SW 1271 (cell line): ENCODE data around the gene ATP13A3.
A peak's percentile ranks its signal among the peaks of the same experiment; 100 is the strongest.
"Not testable (repeated sequence)": the region's sequence is repeated elsewhere in the genome, so short reads cannot be mapped to it uniquely, and the experiment has no call there.

Experiments used
- DNase-seq, 2 experiments: peaks; one replicate each; lab custom pipeline; 2025; lab: John Stamatoyannopoulos, UW

The ATP13A3 gene

DNA sequence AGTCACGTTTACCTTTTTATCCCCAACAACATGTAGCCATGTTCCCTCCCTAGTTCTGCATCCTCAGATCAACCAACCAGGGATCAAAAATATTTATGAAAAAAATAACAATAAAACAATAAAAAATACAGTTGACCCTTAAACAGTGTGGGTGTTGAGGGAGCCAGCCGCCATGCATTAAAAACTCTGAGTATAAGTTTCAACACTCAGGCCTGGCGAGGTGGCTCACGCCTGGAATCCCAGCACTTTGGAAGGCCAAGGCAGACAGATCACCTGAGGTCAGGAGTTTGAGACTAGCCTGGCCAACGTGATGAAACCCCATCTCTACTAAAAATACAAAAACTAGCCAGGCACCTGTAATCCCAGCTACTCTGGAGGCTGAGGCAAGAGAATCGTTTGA lies 12.7 kb upstream of the ATP13A3 start:
- not testable (repeated sequence) for DNase-seq

DNA sequence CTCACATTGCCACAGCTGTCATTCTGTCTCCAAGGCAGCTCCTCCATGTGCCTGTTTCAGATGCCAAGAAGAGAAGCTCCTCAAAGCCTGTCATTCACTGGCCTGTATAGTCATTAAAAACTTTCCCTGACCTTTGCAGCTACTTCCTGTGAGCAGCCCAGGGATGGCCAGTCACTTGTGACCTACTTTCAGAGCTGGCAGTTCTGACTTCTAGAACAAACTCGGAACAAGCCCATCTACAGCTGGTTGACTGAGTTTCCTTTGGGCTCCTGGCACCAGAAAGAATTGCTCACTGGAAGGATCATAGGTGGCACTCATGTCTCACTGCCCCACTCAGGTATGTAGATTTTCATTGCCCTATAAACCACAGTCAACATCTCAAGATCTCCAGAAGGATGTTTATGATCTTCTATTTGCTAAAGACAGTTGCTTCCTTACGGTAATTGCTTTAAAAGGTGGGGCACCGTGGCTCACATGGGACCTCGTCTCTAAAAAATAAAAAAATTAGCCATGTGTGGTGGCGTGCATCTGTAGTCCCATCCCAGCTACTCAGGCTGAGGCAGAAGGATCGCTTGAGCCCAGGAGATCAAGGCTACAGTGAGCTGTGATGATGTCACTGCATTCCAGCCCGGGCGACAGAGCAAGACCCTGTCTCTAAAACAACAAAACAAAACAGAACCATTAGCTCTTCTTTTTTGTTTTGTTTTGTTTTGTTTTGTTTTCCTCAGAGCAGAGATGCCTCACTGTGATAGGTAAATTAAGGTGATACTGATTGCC lies 11.2 kb upstream of the ATP13A3 start:
- DNase-seq, result no peak

DNA sequence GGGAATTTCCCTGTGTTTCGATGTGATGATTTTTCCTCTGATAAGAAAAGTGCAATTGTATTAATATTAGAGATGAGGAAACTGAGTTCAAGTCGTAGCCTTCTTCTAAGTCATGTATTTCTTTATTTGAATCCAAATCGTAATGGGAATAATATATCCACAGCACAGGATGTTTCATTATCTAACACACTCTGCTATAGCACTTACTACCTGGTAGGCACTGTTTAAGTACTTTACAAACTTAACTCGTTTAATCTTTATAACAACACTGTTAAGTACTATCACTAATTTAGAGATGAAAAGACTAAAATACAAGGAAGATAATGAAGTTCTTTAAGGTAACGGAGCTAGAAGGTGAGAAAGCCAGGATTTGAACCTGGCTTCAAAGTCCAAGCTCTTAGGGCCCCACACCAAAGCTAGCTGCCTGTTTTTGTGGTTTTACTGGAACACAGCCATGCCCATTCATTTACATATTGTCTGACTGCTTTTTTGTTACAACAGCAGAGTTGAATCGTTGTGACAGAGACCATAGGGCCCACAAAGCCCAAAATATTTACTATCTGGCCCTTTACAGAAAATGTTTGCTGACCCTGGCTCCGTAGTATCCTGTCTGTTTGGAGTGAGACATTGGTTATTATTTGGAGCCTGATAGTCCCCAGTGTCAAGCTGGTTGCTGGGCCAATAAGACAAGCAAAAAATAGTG lies 9.6 kb upstream of the ATP13A3 start:
- DNase-seq, result no peak

DNA sequence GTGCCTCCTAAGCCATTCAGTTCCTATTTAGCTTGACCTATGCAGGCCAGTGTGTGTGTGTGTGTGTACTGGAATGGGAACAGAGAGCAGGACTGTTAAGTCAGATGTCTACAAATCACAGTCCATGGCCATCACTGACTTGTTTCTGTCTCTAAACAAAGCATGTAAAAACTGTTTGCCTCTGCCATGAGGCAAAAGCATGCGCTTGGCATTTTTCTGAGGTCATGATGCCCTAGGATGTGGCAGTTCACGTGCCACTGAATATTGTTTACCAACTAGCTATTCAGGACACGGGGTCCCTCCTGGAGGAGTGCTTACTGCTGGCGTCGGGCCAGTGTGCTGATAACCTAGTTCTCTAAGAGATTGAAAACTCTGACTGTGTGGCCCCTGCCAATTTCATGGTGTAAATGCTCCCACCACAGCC lies 8.2 kb upstream of the ATP13A3 start:
- DNase-seq, result no peak

DNA sequence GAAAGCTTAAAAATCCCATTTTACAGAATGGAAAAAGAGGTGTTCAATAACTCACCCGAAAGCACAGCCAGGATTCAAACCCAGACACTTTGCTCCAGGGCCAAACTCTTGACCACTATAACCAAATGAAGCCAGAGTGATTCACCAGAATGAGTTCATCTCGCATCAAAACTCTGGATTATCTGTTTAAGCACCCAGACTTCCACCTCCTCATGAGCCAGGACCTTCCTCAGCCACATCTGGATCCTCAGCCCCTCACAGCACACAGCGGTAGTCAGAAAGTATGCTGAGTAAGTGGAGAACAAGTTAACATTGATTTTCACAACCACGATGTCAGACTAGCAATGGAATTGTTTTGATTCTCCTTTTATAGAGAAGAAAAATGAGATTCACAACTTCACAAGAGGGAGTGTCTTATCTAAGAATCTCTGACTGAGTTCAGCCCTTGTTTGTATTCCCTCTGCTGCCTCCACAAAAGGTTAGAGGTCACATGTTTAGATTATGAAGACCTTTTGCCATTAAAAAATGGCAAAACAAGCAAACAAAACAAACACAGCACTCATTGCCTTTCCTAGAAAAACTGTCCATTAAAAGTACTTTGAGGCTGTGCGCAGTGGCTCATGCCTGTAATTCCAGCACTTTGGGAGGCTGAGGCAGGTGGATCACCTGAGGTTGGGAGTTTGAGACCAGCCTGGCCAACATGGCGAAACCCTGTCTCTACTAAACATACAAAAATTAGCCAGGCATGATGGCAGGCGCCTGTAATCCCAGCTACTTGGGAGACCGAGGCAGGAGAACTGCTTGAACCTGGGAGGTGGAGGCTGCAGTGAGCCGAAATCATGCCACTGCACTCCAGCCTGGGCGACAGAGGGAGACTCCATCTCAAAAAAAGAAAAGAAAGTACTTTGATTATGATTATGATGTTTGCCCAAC lies 7.5 kb upstream of the ATP13A3 start:
- DNase-seq, result not testable (repeated sequence)

DNA sequence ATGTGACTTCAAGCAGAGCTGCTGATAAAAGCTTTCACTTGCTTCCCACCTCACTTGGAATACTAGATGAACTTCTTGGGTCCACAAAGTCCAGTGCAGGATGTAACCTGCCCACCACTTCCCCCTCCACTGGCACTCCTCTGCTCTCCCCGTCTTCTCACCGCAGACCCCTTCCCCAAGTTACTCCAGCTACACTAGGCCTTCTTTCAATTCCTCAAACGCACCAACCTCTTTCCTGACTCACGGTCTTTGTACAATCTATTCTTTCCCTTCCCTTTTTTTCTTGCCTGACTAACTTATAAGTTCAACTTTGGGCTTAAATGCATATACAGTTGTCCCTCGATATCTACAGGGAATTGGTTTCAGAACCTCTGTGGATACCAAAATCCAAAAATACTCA lies 5.2 kb upstream of the ATP13A3 start:
- DNase-seq, result no peak

DNA sequence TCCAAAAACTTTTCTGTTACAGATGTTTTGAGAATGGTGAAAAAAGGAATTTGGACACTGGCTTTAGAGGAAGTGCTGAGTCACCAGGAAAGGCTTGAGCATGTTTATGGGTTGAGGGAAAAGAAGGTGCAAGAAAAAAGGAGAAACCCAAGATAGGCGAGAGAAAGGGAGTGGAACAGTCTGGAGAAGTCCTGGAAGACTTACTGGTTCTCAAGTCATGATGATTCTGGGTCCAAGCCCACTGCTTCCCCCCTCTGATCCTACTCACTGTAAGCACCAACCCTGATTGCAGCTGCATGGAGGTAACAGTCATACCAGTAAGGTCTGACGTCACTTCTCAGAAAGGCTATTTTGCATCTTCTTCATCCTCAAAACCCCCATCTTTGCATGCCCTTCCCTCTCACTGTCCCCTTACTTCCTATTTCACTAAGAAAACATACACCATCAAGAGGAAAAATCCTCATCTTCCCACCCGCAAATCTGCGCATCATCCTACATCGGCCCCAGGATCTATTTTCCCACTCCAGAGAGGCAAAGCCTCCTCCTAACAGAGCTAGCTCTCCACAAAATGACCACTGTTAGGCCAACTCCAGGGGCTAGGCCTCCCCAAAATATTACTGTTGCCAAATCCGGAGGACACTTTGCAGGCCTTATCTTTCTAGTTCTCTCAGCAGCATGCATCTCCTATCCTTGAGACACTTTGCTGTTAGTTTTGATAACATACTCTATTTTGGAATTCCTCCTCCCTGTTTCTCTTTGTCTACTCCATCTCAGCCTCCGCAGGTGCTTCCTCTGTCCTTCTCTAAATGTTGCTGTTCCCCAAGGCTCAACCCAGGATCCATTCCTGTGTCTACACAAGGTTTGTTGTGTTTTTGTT lies 3.2 kb upstream of the ATP13A3 start:
- DNase-seq, result no peak

DNA sequence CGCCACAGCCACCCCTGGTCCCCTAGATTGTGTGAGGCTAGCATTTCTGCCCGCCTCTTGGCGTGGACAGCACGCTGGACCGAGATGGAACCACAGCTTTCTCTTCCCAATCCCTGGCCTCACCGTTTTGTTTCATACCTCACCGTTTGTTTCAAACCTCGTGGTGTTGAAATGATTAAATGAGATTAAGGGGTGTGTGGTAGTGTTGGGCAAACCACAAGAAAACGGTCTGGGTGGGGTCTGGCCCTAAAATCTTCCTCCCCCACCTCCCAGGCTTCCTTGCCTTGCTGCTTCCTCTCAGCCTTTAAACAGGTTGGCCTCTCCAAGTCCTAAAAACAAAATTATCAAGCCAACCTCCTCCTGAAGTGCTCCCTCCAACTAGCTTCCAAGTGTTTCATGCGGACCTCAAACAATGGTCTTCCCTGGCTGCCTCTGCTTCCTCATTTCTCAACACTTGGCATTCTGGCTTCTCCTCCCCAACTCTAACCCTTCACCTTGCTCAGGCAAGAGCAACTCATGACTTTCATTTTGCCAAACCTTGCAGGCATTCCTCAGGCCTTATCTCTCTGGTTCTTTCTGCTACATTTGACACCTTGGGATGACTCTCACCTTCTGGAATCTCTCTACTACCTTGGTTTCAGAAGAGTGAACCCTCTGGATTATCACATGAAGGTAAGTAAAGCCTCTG lies 1.4 kb upstream of the ATP13A3 start:
- DNase-seq, result no peak

DNA sequence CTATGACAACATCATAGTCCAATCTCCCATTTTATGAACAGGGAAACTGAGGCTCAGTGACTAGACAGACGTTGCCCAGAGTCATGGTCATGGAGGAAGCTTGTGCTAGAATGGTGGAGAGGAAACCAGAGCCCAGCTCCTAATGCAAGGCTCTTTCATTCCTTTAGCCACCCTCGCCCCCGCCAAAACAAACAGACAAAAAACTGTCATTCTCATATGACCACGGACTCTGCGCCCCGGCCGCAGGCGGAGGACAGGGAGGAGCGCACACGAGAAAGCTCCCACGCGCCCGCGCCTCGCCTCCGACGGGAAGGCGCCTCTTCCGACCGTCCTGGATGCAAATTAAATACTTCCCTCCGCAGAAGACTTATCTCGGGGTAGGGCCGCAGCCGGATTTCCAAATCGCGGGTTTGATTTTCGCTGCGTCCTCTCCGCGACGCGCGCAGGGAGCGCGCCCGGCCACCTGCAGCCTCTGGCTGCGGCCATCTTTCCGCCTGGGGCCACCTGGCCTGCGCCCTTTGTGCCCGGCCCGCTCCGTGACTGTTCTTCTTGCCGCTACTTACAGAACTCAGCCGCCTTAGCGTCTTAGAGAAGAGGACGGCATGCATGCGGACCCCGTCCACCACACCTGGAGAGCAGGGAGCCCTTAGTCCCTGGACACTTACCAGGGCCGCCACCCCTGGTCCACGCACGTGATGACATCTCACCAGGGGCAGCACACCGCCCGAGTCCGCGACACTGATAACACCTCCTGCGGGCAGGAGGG lies 670 bp upstream of the ATP13A3 start:
- no peak for DNase-seq

DNA sequence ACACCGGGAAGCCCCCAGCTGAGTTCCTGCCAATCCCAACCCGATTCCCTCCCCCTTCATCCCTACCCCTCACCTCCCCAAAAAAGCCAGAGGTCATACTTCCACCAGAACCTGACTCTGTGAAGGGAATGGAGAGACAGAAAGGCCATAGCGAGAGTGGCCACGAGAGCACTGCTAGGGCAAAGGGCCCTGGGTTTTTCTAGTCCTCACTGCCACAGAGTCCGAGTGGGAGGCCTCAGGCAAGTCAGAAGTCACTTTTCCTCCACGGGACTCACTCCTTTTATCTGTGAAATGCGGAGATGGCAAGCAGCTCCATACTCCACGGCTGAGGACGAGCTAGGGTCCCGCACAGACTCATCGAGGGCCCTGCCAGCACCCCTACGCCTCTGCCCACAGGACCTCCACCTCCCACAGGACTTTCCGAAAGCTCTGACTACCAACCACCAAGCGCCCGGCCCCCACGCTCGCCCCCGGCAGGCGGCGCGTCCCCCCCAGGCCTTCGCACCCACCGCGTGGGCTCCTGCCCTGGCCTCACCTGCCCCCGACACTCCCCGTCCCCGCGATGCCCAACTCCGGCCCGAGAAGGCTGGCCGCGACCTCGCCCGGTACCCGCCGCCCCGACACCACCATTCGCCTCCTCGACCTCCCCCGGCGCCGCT lies 792 bp downstream of the ATP13A3 start:
- DNase-seq, result peak in 1 of 2 experiments; percentile 24

DNA sequence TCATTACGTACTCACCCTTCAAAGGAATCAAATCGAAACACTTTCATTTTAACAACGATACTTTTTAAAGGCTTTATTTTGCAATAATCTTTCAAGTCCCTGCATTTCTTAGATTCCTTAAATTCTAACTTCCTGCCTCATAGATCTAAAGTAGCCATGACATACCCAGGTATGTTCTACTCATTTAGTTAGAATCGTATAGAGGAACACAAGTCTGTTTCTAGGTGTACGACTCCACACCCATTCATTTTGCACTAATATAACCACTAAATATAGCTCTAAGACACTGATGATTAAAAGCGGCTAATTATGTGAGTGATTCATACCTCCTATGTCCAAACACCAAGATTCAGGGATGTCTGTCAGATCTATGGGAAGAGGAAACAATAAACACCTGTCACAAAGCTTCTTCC lies 1.3 kb downstream of the ATP13A3 start:
- peak in 1 of 2 experiments; percentile 44 for DNase-seq

DNA sequence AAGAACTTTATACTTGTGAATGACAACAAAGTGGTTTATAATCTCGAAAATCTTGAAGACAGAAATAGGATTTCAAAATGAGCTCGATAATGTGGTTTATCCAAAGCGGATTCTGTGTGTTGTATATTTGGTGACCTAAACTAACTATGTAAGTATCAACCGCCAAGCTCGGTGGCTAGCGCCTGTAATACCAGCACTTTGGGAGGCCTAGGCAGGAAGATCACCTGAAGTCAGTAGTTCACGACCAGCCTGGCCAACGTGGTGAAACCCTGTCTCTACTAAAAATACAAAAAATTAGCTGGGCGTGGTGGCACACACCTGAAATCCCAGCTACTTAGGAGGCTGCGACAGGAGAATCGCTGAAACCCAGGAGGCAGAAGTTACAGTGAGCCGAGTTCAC lies 2.2 kb downstream of the ATP13A3 start:
- no peak for DNase-seq

DNA sequence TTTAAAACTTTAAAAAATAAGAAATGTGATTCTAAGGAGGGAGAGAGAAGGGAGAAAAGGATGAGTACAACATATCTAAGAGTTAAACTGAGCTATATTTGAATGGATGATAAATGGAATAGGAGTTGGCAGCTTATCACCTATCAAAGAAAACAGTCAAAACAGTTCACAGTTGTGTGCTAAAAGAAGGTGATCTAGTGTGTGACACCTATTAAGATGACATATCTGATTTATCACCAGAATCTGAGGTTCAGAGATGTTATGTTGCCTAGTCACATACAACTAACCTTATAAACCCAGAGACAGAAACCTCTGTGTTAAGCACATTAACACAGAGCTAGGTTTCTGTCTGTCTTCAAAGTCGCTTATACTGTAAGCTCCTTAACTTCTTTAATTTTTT lies 3.0 kb downstream of the ATP13A3 start:
- no peak for DNase-seq

DNA sequence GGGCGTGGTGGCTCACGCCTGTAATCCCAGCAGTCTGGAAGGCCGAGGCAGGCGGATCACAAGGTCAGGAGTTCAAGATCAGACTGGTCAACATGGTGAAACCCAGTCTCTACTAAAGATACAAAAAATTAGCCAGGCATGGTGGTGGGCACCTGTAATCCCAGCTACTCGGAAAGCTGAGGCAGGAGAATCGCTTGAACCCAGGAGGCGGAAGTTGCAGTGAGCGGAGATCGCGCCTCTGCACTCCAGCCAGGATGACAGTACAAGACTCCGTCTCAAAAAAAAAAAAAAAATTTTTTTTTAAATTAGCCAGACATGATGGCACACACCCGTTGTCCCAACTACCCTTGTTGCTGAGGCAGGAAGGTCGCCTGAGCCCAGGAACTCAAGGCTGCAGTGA lies 4.0 kb downstream of the ATP13A3 start:
- DNase-seq, result not testable (repeated sequence)

DNA sequence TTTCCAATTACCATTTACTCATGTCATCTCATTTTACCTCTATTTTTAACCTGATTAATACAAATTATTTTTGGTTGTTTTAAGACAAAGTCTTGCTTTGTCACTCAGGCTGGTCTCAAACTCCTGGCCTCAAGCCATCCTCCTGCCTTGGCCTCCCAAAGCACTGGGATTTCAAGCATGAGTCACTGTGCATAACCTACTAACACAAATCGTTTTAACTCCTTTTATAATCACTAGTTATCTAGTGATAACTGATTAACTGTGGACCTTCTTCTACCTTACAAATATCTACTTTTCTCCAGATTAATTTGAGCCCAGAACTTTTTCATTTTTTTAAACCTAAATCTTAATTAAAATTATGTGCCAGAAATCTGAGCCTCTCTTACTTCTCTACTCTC lies 4.6 kb downstream of the ATP13A3 start:
- no peak for DNase-seq

DNA sequence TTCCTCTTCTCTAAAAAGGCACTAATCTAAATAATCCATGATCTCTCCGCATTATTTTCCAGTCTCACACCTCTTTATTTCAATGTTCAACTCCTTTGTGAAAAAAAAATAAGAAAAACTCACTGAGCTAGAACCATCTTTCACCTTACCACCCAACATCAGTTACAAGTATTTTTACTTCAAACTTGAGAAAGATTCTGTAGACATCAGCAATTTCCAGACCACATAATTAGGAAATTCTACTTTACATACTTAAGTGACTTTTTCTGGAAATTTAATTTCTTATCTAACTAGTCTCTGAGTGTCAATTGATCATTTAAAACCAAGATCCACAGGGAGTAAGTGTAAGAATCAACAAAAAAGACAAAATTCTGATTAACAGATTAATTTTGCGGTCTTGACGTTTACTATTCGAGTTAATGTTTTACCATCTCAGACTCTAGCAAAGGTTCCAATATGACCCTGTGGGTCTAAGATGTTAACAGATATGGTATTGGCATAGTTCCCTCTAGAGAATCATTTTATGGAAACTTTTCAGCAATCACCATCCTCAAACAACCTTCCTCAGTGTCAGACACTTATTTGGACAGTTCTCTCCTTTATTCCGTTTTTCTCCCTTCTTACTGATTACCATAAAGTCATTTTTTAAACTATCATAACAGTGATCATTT lies 5.1 kb downstream of the ATP13A3 start:
- no peak for DNase-seq

DNA sequence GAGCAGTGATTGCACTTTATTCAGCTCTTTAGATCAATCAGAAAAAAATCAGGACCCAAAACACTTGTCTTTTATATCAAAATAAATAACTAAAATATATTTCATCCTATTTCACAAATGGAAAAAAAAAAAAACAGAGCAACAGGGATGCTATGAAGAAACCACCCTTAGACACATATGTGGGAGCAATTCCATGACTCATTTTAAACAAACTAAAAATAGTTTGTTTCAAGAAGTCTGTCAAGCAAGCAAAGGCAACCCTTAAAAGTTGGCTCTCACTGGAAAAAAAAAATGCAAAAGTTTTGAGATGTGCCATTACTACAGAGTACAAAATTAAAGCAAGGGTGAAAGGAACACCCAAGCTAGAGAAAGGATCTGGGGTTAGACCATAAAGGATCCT lies 5.7 kb downstream of the ATP13A3 start:
- DNase-seq, result no peak

DNA sequence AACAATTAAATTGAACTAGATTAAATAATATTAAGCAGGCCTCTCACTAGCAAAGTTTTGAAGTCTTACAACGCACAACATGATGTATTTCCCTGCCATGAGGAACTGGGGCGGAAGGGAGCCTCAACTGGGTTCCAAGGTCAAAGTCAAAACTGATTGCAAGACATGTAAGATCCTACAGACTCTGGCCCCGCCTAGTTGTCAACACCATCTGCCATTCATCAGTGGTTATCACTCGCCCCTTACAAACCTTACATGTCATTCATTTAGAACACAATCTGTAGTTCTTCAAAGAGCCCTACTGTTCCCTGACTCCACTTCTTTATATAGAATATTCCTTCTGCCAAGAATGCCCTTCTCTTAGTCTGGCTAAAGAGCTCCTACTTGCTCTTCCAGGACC lies 10.0 kb downstream of the ATP13A3 start:
- DNase-seq, result no peak

DNA sequence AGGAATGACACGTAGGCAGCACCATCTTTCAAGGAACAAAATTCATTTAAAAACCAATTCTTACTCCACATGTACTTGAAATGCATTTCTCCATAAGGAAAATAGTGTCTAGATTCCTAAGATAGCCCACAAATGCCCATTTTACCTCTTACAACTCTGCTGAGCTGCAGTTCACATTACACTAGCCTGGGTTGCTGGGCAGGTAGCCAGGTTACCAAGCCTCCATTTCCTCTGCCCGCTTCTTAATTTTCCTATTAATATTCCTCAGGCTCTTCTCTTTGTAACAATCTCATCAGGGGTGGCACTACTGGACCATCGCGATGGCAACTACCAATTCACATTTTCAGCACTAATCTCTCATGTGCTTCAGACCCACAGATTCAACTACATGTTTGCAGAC lies 10.8 kb downstream of the ATP13A3 start:
- DNase-seq, result no peak
